GM06990 (cell line): ENCODE results near the gene PIP5K1B.

Experiments used
- DNase-seq: peaks from one replicate; pipeline ENCODE4 v3.0.0-alpha.2; 2011; ENCODE audit not compliant: insufficient read length; ENCODE audit errors: extremely low read depth
- H3K27me3 ChIP-seq: replicated peaks from 2 replicates; pipeline ENCODE4 v1.6.0; 2011; ENCODE audit warnings: low read length; ENCODE audit not compliant: control insufficient read depth, insufficient read depth
- H3K36me3 ChIP-seq: 2 replicates; pipeline ENCODE4 v1.5.1; 2011; ENCODE audit warnings: low read length; ENCODE audit not compliant: control insufficient read depth, insufficient read depth
- H3K4me3 ChIP-seq: replicated peaks from 2 replicates; pipeline ENCODE4 v1.5.1; 2011; ENCODE audit warnings: low read depth, mild to moderate bottlenecking, control low read depth, low read length
- CTCF ChIP-seq: IDR thresholded peaks from 2 replicates; pipeline ENCODE4 v1.5.1; 2011; ENCODE audit warnings: low read length, control low read depth, mild to moderate bottlenecking, inconsistent platforms; ENCODE audit not compliant: insufficient read depth, poor library complexity, severe bottlenecking

Gene PIP5K1B

GRCh38 chr9:69027355-69028097 lies 322.5 kb downstream of the PIP5K1B start:
- Histone ChIP-seq H3K27me3 (no peaks in the 10 kb centered on the region; the same call in 1 of the 2 replicates), H3K4me3 (no peak overlapping the region), H3K36me3 (no peaks in the 10 kb centered on the region)
- peak; percentile 73 for TF ChIP-seq CTCF
- DNase-seq = no peak

GRCh38 chr9:69028754-69029153 lies 323.7 kb downstream of the PIP5K1B start:
- no peak for TF ChIP-seq CTCF
- no peak for DNase-seq

GRCh38 chr9:69029535-69029934 lies 324.5 kb downstream of the PIP5K1B start:
- Histone ChIP-seq H3K36me3 (no peaks in the 10 kb centered on the region), H3K27me3 (no peaks in the 10 kb centered on the region; the same call in 1 of the 2 replicates), H3K4me3 (no peak overlapping the region)
- no peak for TF ChIP-seq CTCF
- DNase-seq = no peak

More at GRCh38 chr9:69028754-69029153, 323.7 kb downstream of the PIP5K1B start:
- Histone ChIP-seq H3K4me3 (no peak overlapping the region), H3K27me3 (no peaks in the 10 kb centered on the region; the same call in 1 of the 2 replicates), H3K36me3 (no peaks in the 10 kb centered on the region)

- no peak for DNase-seq
- TF ChIP-seq CTCF = no peak
Observed at GRCh38 chr9:69030851-69031645, 326.0 kb downstream of the PIP5K1B start.

GRCh38 chr9:69034071-69034470 lies 329.0 kb downstream of the PIP5K1B start:
- no peak for TF ChIP-seq CTCF
- Histone ChIP-seq H3K36me3 (no peaks in the 10 kb centered on the region), H3K4me3 (no peak overlapping the region), H3K27me3 (no peaks in the 10 kb centered on the region)
- DNase-seq = no peak

More at GRCh38 chr9:69030851-69031645, 326.0 kb downstream of the PIP5K1B start:
- Histone ChIP-seq H3K36me3 (no peaks in the 10 kb centered on the region), H3K27me3 (no peaks in the 10 kb centered on the region; the same call in 1 of the 2 replicates), H3K4me3 (no peak overlapping the region)
